CD8-positive, alpha-beta memory T cell (primary cell): Measurements from ENCODE around the gene PSKH1. TPM values are rescaled to one million over a fixed set of nuclear protein-coding genes. Genes with fewer than 3 reads are reported as not detected.
A peak's percentile ranks its signal among the peaks of the same experiment; 100 is the strongest.
"Not testable (repeated sequence)": the region's sequence is repeated elsewhere in the genome, so short reads cannot be mapped to it uniquely, and the experiment has no call there.

Experiments
- CTCF ChIA-PET: fragments of 350-600 bp; sonication (Branson Sonifier 250); formaldehyde crosslinking; loops from one replicate; lab custom pipeline; 2021; ENCODE audit warnings: antibody characterized with exemption; lab: Charles Lee
- POLR2A ChIA-PET: fragments of 350-600 bp; sonication (Branson Sonifier 250); formaldehyde crosslinking; loops from one replicate; lab custom pipeline; 2021; ENCODE audit warnings: antibody characterized with exemption; lab: Charles Lee
- DNase-seq, 5 donors: peaks; one replicate each; pipeline versions ENCODE4 v3.0.0 to v3.0.0-alpha.2; 2020 to 2022; ENCODE audit warnings: mixed read lengths in 1 of 5
- H3K27ac ChIP-seq: one replicate; pipeline ENCODE4 v1.7.0; 2013; ENCODE audit warnings: low read depth, mild to moderate bottlenecking, low read length, moderate library complexity
- H3K27me3 ChIP-seq: 2 replicates; pipeline ENCODE4 v1.7.0; 2013; ENCODE audit warnings: low read length, mild to moderate bottlenecking; ENCODE audit not compliant: insufficient read depth, poor library complexity, severe bottlenecking
- H3K36me3 ChIP-seq: 2 replicates; pipeline ENCODE4 v1.7.0; 2013; ENCODE audit warnings: mild to moderate bottlenecking, low read length, moderate library complexity; ENCODE audit not compliant: insufficient read depth
- H3K4me1 ChIP-seq: 2 replicates; pipeline ENCODE4 v1.7.0; 2013; ENCODE audit warnings: mild to moderate bottlenecking, low read length, moderate library complexity; ENCODE audit not compliant: insufficient read depth
- H3K4me3 ChIP-seq: 2 replicates; pipeline ENCODE4 v1.7.0; 2013; ENCODE audit warnings: mild to moderate bottlenecking, low read length
- H3K9me3 ChIP-seq: 2 replicates; pipeline ENCODE4 v1.7.0; 2013; ENCODE audit warnings: mild to moderate bottlenecking, low read length
- H3K27ac Mint-ChIP-seq, 8 donors: one replicate each; pipeline ENCODE4 v1.8.0; 2020 to 2021; ENCODE audit warnings: mixed read lengths in 8 of 8, mild to moderate bottlenecking in 6 of 8, inconsistent platforms in 3 of 8, moderate library complexity in 3 of 8
- H3K27me3 Mint-ChIP-seq, 2 donors: one replicate each; pipeline ENCODE4 v1.8.0; 2020 to 2021; ENCODE audit warnings: mixed read lengths in 2 of 2, mild to moderate bottlenecking in 1 of 2, moderate library complexity in 1 of 2
- H3K36me3 Mint-ChIP-seq, 3 donors: one replicate each; pipeline ENCODE4 v1.8.0; 2020 to 2021; ENCODE audit warnings: mixed read lengths in 3 of 3, inconsistent platforms in 1 of 3, mild to moderate bottlenecking in 1 of 3
- H3K4me1 Mint-ChIP-seq, 3 donors: one replicate each; pipeline ENCODE4 v1.8.0; 2020 to 2021; ENCODE audit warnings: mixed read lengths in 3 of 3, inconsistent platforms in 1 of 3, mild to moderate bottlenecking in 1 of 3
- H3K4me3 Mint-ChIP-seq, 7 donors: one replicate each; pipeline ENCODE4 v1.8.0; 2020 to 2021; ENCODE audit warnings: mixed read lengths in 7 of 7, mild to moderate bottlenecking in 6 of 7, moderate library complexity in 4 of 7, inconsistent platforms in 2 of 7
- H3K9me3 Mint-ChIP-seq, 5 donors: one replicate each; pipeline ENCODE4 v1.8.0; 2020 to 2022; ENCODE audit warnings: mixed read lengths in 5 of 5, mild to moderate bottlenecking in 3 of 5, moderate library complexity in 2 of 5, inconsistent platforms in 1 of 5
- polyA plus RNA-seq: library from polyadenylated mRNA; unstranded; fragments of 300-500 nt; fragmentation: Illumina TruSeq; gene quantifications from one replicate; pipeline ENCODE4 v1.2.3, GENCODE V29; 2021
- total RNA-seq, 2 experiments: library from RNA; stranded (reverse); gene quantifications; one replicate each; pipeline ENCODE4 v1.2.3, GENCODE V29; 2021

The PSKH1 gene
- total and polyA plus RNA-seq, 3 experiments from 2014 or later: 13.6 to 27.0 (median 14.5) TPM

GRCh38 chr16:67967183-67967957 lies 74.3 kb downstream of the PSKH1 start:
- peak overlapping the region; percentile 2 to 95 (median 92) for H3K27ac Mint-ChIP-seq
- no peaks in the 10 kb centered on the region for H3K27me3 ChIP-seq
- peak overlapping the region; percentile 83 to 97 (median 96) for H3K4me3 Mint-ChIP-seq
- peaks cover 0 to 9% (median 0%) of the 10 kb centered on the region in 3 donors for H3K36me3 Mint-ChIP-seq
- DNase-seq: peak in 2 of 5 donors; percentile 29 to 46
- H3K9me3 Mint-ChIP-seq: no peaks in the 10 kb centered on the region
- peak overlapping the region; percentile 54 for H3K27ac ChIP-seq
- H3K27me3 Mint-ChIP-seq: no peaks in the 10 kb centered on the region
- peaks cover 17% of the 10 kb centered on the region for H3K4me1 ChIP-seq
- POLR2A ChIA-PET: interaction anchor here (1.0 kb wide), 1 partner anchor 32 kb away, joined by 4 read pairs; no protein-coding TSS in a partner anchor
- no peaks in the 10 kb centered on the region for H3K36me3 ChIP-seq
- H3K4me1 Mint-ChIP-seq: peaks cover 22 to 32% (median 30%) of the 10 kb centered on the region in 3 donors
- no peaks in the 10 kb centered on the region for H3K9me3 ChIP-seq
- CTCF ChIA-PET: interaction anchor here (1.0 to 1.9 kb wide), 3 partner anchors 25 to 83 kb away, joined by 3 to 6 read pairs (median 5); partner anchors contain the start of gene NRN1L
- H3K4me3 ChIP-seq: peak overlapping the region; percentile 81

DNA sequence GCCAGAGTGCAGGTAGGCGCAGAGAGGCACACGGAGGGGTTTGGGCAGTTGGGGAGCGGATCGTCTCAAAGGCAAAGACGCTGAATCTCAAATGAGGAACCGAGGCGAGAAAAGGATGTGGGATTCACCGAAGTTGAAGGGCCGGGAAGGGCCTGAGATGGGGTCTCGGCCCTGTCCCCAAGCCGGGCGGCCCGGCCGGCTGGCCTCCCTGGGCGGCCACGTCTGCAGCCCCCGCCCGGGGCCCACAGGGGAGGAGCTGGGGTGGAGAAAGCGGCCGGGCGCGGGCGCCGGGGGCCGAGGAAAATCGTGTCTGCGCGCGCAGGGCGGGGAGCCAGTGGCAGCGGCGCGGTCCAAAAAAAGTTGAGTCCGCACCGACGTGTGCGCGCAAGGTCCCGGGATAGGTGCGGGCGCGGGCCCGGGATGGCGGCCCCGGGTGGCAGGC lies 74.9 kb downstream of the PSKH1 start:
- Histone ChIP-seq H3K4me3 (peak overlapping the region; percentile 81), H3K27ac (peak overlapping the region; percentile 54), H3K4me1 (peaks cover 17% of the 10 kb centered on the region), H3K36me3 (no peaks in the 10 kb centered on the region), H3K27me3 (no peaks in the 10 kb centered on the region), H3K9me3 (no peaks in the 10 kb centered on the region)
- peaks cover 0 to 6% (median 0%) of the 10 kb centered on the region in 3 donors for H3K36me3 Mint-ChIP-seq
- POLR2A ChIA-PET: interaction anchor here (1.8 kb wide), 1 partner anchor 32 kb away, joined by 7 read pairs; no protein-coding TSS in a partner anchor
- peaks cover 20 to 32% (median 30%) of the 10 kb centered on the region in 3 donors for H3K4me1 Mint-ChIP-seq
- H3K27ac Mint-ChIP-seq: peak overlapping the region; percentile 2 to 95 (median 92)
- CTCF ChIA-PET: interaction anchor here (1.5 to 1.9 kb wide), 2 partner anchors 73 to 84 kb away, joined by 3 to 6 read pairs; partner anchors contain the start of gene NRN1L
- H3K9me3 Mint-ChIP-seq: no peaks in the 10 kb centered on the region
- no peaks in the 10 kb centered on the region for H3K27me3 Mint-ChIP-seq
- H3K4me3 Mint-ChIP-seq: peak overlapping the region; percentile 83 to 97 (median 96)
- DNase-seq: peak in 3 of 5 donors; percentile 16 to 34 (median 25)

GRCh38 chr16:67968400-67969253 lies 75.6 kb downstream of the PSKH1 start, which contains the start of gene SLC12A4:
Gene SLC12A4 (minus strand): TSS chr16:67968637. CDS start chr16:67968553, 84 bp downstream.
- CTCF ChIA-PET: interaction anchor here (1.2 to 1.9 kb wide), 3 partner anchors 28 to 84 kb away, joined by 3 to 6 read pairs (median 4); partner anchors contain the start of gene NRN1L
- Mint-ChIP-seq H3K27ac (peak within 1 kb of the TSS; percentile 81 to 98 (median 94)), H3K4me1 (peaks cover 20 to 32% (median 30%) of the 10 kb centered on the region in 3 donors), H3K36me3 (peaks cover 0 to 4% (median 0%) of the 10 kb centered on the region in 3 donors), H3K9me3 (no peaks in the 10 kb centered on the region), H3K4me3 (peak within 1 kb of the TSS; percentile 83 to 99 (median 96)), H3K27me3 (no peaks in the 10 kb centered on the region)
- DNase-seq: peak; percentile 84 to 90 (median 86)
- Histone ChIP-seq H3K36me3 (no peaks in the 10 kb centered on the region), H3K27ac (peak within 1 kb of the TSS; percentile 67), H3K9me3 (no peaks in the 10 kb centered on the region), H3K4me1 (peaks cover 17% of the 10 kb centered on the region), H3K27me3 (no peaks in the 10 kb centered on the region), H3K4me3 (peak within 1 kb of the TSS; percentile 81)
- POLR2A ChIA-PET: interaction anchor here (1.0 to 1.8 kb wide), 2 partner anchors 19 to 33 kb away, joined by 3 to 7 read pairs; no protein-coding TSS in a partner anchor

DNA sequence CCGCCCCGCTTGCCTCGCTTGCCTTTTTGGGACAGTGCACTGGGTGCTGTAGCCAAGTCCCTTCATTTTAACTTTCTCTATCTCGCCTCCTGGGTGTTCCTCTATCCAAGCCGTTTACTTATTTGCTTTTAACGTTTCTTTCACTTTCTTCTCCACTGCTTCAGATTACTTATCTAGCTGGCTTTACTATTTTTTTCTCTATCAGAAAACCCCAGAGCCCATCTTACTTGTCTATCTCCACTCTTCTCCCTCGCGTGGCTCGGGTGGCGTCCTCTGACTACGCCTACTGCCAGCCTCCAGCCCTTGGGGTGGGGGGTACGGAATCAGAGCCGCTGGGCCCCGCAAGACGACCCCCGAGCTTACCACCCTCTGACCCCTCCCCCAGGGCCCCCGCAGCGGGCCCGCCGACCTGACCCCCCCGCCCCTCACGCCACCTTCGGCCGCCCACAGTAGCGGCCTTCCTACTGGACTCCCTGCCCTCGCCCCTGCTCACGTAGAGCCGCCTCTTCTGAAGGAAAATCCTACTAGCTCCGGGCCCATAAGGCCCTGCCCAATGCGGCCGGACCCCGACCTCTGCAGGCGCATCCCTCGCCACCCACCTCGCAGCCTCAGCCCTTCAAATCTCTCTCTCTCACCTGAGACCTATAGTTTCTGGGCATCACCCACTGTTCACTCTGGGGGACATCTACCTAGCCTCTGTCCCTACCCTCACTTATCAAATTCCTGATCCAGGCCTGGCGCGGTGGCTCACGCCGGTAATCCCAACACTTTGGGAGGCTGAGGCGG lies 76.4 kb downstream of the PSKH1 start:
- H3K9me3 Mint-ChIP-seq: no peaks in the 10 kb centered on the region
- H3K36me3 ChIP-seq: no peaks in the 10 kb centered on the region
- ChIA-PET POLR2A (interaction anchor here (1.0 to 1.8 kb wide), 2 partner anchors 19 to 34 kb away, joined by 3 to 7 read pairs; no protein-coding TSS in a partner anchor), CTCF (interaction anchor here (1.2 to 1.9 kb wide), 3 partner anchors 29 to 85 kb away, joined by 3 to 6 read pairs (median 4); partner anchors contain the start of gene NRN1L)
- DNase-seq: peak in 2 of 5 donors; percentile 18 to 34
- H3K27me3 ChIP-seq: no peaks in the 10 kb centered on the region
- peaks cover 20 to 29% (median 29%) of the 10 kb centered on the region in 3 donors for H3K4me1 Mint-ChIP-seq
- peaks cover 17% of the 10 kb centered on the region for H3K4me1 ChIP-seq
- H3K27ac ChIP-seq: peak overlapping the region; percentile 67
- H3K4me3 ChIP-seq: peak overlapping the region; percentile 81
- no peaks in the 10 kb centered on the region for H3K27me3 Mint-ChIP-seq
- peak overlapping the region; percentile 83 to 99 (median 92) for H3K4me3 Mint-ChIP-seq
- no peaks in the 10 kb centered on the region for H3K9me3 ChIP-seq
- peaks cover 0 to 4% (median 0%) of the 10 kb centered on the region in 3 donors for H3K36me3 Mint-ChIP-seq
- H3K27ac Mint-ChIP-seq: peak overlapping the region; percentile 51 to 98 (median 90)

DNA sequence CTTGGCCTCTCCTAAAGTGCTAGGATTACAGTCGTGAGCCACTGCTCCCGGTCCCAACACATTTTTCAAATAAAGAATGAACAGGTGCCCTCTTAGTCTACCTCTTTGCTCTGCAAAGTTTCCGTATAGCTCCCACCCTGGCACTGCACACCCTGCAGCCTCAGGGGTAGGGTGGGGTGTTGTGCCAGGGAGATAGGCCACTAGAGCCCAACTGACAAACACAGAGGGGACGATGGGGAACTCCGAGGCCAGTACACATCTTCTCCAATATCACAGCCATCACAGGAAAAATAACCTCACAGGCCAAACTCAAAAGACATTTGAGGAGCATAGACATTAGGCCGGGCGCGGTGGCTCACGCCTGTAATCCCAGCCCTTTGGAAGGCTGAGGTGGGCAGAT lies 78.1 kb downstream of the PSKH1 start:
- ChIA-PET POLR2A (no interaction called here), CTCF (interaction anchor here (1.0 to 1.6 kb wide), 2 partner anchors 23 to 70 kb away, joined by 3 to 5 read pairs; no protein-coding TSS in a partner anchor)
- H3K4me3 Mint-ChIP-seq: peak overlapping the region in 4 of 7 donors; percentile 42 to 88 (median 52)
- H3K4me1 ChIP-seq: peaks cover 17% of the 10 kb centered on the region
- no peaks in the 10 kb centered on the region for H3K9me3 ChIP-seq
- peaks cover 0 to 4% (median 0%) of the 10 kb centered on the region in 3 donors for H3K36me3 Mint-ChIP-seq
- H3K4me1 Mint-ChIP-seq: peaks cover 20 to 23% (median 22%) of the 10 kb centered on the region in 3 donors
- DNase-seq: no peak
- H3K4me3 ChIP-seq: no peak overlapping the region
- H3K27me3 Mint-ChIP-seq: peaks cover 0 to 2% of the 10 kb centered on the region in 2 donors
- no peaks in the 10 kb centered on the region for H3K27me3 ChIP-seq
- H3K9me3 Mint-ChIP-seq: no peaks in the 10 kb centered on the region
- no peak overlapping the region for H3K27ac ChIP-seq
- H3K36me3 ChIP-seq: no peaks in the 10 kb centered on the region
- H3K27ac Mint-ChIP-seq: peak overlapping the region in 3 of 8 donors; percentile 12 to 75 (median 26)

DNA sequence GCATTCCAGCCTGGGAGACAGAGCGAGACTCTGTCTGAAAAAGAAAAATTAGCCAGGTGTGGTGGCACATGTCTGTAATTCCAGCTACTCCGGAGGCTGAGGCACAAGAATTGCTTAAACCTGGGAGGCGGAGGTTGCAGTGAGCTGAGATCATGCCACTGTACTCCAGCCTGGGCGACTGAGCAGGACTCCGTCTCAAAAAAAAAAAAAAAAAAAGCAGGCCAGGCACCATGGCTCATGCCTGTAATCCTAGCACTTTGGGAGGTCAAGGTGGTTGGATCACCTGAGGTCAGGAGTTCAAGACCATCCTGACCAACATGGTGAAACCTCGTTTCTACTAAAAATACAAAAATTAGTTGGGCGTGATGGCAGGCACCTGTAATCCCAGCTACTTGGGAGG lies 79.2 kb downstream of the PSKH1 start:
- ChIA-PET CTCF (interaction anchor here (0.6 to 1.6 kb wide), 3 partner anchors 69 to 452 kb away, joined by 3 to 5 read pairs (median 4); no protein-coding TSS in a partner anchor), POLR2A (interaction anchor here (0.7 kb wide), 1 partner anchor 277 kb away, joined by 3 read pairs; no protein-coding TSS in a partner anchor)
- not testable (repeated sequence) for H3K36me3 ChIP-seq, H3K4me3 Mint-ChIP-seq, H3K27me3 ChIP-seq, H3K4me3 ChIP-seq, H3K9me3 Mint-ChIP-seq, H3K36me3 Mint-ChIP-seq, DNase-seq, H3K27ac ChIP-seq, H3K27me3 Mint-ChIP-seq, H3K4me1 ChIP-seq, H3K9me3 ChIP-seq
- H3K4me1 Mint-ChIP-seq: peaks cover 11 to 15% (median 13%) of the 10 kb centered on the region in 3 donors
- H3K27ac Mint-ChIP-seq: peak overlapping the region in 1 of 8 donors; percentile 21
